ENCODE results near the gene KCNK3.

KCNK3 gene

DNA sequence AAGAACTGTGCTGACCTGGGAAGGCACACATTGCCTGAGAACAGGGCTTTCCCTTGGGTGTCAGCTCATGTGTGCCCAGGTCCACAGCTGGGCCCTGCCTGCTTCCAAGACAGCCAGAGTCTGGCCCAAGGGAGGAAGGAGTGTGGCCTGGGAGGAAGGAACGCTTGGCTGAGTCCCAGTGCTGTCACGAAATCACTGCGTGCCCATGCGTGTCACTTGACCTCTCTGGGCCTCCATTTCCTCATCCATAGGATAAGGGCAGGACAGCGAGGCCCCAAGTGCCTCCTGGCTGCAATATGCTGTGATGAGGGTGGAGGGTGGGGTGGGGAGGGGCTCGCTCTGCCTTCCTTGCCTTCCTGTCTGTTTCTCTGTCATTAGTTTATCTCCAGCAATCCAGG, 642 bp upstream of the KCNK3 start:
- no peak for DNase-seq (ENCODE audit: low read depth)

- no peak for DNase-seq (ENCODE audit: low read depth)
Measured at GRCh38 chr2:26692897-26693849, 651 bp downstream of the KCNK3 start.

- DNase-seq (ENCODE audit: low read depth): no peak
Measured at GRCh38 chr2:26694001-26694400, 1.5 kb downstream of the KCNK3 start.

DNA sequence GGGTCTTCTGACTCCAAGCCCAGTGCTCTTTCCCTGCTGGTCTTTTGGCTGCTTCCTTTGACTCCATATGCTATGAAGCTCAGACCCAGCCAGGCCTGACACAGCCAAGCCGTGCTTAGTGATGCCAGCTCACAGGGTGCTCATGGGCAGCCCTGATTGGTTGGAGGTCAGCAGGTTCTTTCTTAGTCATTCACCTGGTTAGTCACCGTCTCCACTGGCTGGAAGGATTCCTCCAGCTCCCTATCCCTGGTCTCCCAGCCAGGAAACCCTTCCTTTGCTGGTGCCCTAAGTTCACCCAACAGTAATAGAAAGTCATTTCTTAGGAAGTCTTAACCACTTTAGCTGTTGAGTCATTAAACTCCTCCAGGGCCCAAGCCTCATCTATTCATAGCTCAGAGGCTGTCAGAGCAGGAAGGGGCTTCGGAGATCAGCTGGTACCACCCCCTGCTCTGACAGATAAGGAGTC, 3.9 kb downstream of the KCNK3 start:
- no peak for DNase-seq (ENCODE audit: low read depth)

- DNase-seq (ENCODE audit: low read depth): no peak
Measured at GRCh38 chr2:26697425-26697824, 4.9 kb downstream of the KCNK3 start.

DNA sequence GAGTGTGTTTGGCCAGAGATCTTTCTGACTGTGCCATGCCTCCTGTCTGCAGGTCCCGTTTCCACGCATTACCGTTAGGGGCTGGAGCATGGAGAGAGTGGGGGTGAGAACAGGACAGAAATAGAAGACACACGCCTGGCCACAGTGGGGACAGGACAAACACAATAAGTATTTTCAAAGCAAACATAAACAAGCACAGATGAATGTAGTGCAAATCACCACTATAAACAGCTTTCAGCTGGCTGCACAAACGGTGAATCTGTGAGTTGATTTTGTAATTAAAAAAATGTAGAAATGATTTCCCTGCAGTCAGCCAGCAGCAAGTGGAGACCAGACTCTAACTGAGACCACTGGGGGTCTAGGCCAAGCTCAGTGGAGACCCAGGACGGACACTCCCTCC, 6.8 kb downstream of the KCNK3 start:
- DNase-seq (ENCODE audit: low read depth): no peak

GRCh38 chr2:26700078-26700477, 7.6 kb downstream of the KCNK3 start:
- no peak for DNase-seq (ENCODE audit: low read depth)

- DNase-seq (ENCODE audit: low read depth): no peak
Measured at GRCh38 chr2:26701596-26701995, 9.1 kb downstream of the KCNK3 start.

- DNase-seq (ENCODE audit: low read depth): no peak
Measured at GRCh38 chr2:26702025-26702424, 9.5 kb downstream of the KCNK3 start.

GRCh38 chr2:26704441-26704977, 12.0 kb downstream of the KCNK3 start:
- DNase-seq (ENCODE audit: low read depth): no peak

GRCh38 chr2:26705126-26705525, 12.6 kb downstream of the KCNK3 start:
- no peak for DNase-seq (ENCODE audit: low read depth)

DNA sequence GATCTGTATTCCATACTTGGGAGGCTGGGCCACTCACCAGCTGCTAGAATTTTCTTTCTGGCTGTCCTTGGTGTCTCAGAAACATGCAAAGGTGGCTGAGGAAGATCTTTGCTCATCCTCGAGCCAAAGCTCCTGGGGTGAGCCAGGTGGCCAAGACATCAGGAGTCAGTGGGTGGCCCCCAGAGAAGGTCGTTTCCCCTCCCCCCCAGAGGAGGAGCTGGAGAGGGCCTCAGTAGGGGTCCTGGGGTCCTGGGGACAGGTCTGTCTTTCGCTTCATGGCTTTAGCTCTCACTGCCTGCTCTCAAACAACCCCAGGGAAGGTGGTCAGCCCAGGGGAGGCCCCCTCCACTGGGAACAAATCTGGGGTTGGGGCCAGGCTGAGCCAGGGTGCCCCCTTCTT, 13.6 kb downstream of the KCNK3 start:
- no peak for DNase-seq (ENCODE audit: low read depth)

- no peak for DNase-seq (ENCODE audit: low read depth)
Measured at GRCh38 chr2:26706616-26707473, 14.3 kb downstream of the KCNK3 start.

- no peak for DNase-seq (ENCODE audit: low read depth)
Measured at GRCh38 chr2:26707747-26708146, 15.2 kb downstream of the KCNK3 start.

DNA sequence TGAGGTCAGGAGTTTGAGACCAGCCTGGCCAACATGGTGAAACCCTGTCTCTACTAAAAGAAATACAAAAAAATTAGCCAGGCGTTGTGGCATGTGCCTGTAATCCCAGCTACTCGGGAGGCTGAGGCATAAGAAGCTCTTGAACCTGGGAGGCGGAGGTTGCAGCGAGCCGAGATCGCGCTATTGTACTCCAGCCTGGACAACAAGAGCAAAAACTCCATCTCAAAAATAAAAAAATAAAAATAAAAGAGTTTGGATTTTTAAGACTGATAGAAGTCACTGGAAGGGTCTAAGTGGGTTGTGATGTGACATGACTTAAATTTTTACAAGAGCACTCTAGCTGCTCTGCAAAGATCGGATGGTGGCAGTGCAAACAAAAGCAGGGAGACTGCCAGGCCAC, 15.9 kb downstream of the KCNK3 start:
- DNase-seq (ENCODE audit: low read depth): no peak

DNA sequence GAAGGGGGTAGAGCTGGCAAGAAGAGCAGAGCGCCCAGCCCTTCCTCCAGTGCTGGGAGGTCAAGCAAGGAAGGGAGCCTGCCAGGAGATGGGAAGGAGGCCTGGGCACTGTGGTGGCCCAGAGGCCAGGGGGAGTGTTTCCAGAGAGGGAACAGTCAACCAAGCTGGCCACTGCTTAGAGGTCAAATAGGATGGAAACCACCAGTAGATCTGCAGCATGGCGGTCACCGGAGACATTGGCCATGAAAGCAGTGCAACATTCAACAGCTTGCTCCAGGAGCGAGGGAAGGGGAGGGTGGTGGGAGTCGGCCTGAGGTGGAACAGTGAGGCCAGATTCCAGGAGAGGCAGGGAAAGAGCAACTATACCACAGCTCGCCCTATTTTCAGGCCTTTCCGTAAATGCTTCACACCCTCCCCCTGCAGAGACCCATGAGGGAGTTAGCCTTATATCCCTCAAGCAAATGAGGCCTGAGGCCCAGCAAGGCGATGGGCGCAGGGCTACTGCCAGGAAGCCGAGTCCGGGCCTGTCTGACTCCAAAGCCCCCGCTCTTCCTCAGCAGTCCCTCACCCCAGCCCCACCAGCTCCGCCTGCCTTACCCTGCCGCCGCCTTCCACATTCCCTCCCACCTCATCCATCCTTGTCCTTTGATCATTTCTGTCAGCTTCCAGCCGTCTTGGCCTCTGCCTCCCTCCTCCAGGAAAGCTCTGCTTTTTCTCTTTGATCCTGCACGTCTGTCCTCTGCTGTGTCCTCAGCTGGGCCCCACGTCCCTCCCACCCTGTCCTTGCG, 17.0 kb downstream of the KCNK3 start:
- DNase-seq (ENCODE audit: low read depth): no peak

- no peak for DNase-seq (ENCODE audit: low read depth)
Measured at GRCh38 chr2:26710145-26710544, 17.6 kb downstream of the KCNK3 start.

- DNase-seq (ENCODE audit: low read depth): no peak
Measured at GRCh38 chr2:26710743-26711456, 18.4 kb downstream of the KCNK3 start.

DNA sequence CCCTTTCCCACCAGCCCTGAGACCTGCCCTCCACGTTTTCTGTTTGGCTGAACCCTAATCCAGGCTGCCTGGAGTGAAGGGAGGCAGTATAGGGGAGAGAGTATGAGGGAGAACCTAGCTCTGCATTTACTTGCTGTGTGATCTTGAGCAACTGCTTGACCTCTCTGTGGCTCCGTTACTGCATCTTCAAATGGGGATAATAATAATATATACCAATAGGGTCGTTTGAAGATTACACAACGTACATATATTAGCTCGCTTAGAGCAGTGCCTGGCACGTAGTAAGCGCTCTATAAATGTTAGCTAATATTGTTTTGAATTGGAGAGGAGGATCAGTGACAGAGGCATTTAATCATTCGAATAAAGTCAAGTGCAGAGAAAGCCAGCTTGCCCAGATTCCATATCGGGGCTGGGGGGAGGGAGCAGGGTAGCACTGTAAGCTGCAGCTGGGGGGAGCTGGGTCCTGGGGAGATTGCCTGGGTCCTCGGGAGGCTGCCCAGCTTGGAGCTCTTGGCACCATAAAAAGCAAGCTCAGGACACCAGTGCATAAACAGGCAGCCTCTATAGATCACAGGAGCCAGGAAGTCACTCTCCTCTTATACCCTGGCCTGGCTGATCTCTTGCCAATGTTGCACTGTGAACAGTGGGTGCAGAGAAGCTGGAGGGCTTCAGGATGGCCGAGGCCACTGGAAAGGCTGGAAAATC, 19.1 kb downstream of the KCNK3 start:
- DNase-seq (ENCODE audit: low read depth): no peak

Measured in activated T-helper 1 cell treated with Interleukin-2 at 50 U/mL for 16 hours (primary cell).